Mesodermal cell (in vitro differentiated cells): Measurements from ENCODE around the gene ULBP2.
"Not testable (repeated sequence)": the region's sequence is repeated elsewhere in the genome, so short reads cannot be mapped to it uniquely, and the experiment has no call there.

Experiments used
- H3K27ac ChIP-seq: 2 replicates; pipeline ENCODE4 v1.7.0; 2013; ENCODE audit warnings: mild to moderate bottlenecking, low read depth, low read length, moderate library complexity; ENCODE audit not compliant: severe bottlenecking
- H3K36me3 ChIP-seq: 2 replicates; pipeline ENCODE4 v1.7.1; 2013; ENCODE audit warnings: mild to moderate bottlenecking, low read length, moderate library complexity; ENCODE audit not compliant: control insufficient read depth, insufficient read depth
- H3K4me1 ChIP-seq: one replicate; pipeline ENCODE4 v1.7.1; 2013; ENCODE audit warnings: mild to moderate bottlenecking, low read length; ENCODE audit not compliant: insufficient read depth, control insufficient read depth, poor library complexity, severe bottlenecking
- H3K4me3 ChIP-seq: 2 replicates; pipeline ENCODE4 v1.7.0; 2013; ENCODE audit warnings: low read length, control low read depth, mild to moderate bottlenecking; ENCODE audit not compliant: insufficient read depth, poor library complexity, severe bottlenecking; ENCODE audit errors: extremely low read depth
- H3K9me3 ChIP-seq: 2 replicates; pipeline ENCODE4 v1.7.1; 2013; ENCODE audit warnings: mild to moderate bottlenecking, low read length, moderate library complexity; ENCODE audit not compliant: control insufficient read depth
- WGBS, 2 experiments: methylation state at CpG; one replicate each; pipeline ENCODE4 v1.1.5; 2013; ENCODE audit warnings: missing lambda C conversion rate in 2 of 2; ENCODE audit not compliant: insufficient coverage in 2 of 2; 5-methylcytosine and 5-hydroxymethylcytosine counted together

ULBP2 gene

DNA sequence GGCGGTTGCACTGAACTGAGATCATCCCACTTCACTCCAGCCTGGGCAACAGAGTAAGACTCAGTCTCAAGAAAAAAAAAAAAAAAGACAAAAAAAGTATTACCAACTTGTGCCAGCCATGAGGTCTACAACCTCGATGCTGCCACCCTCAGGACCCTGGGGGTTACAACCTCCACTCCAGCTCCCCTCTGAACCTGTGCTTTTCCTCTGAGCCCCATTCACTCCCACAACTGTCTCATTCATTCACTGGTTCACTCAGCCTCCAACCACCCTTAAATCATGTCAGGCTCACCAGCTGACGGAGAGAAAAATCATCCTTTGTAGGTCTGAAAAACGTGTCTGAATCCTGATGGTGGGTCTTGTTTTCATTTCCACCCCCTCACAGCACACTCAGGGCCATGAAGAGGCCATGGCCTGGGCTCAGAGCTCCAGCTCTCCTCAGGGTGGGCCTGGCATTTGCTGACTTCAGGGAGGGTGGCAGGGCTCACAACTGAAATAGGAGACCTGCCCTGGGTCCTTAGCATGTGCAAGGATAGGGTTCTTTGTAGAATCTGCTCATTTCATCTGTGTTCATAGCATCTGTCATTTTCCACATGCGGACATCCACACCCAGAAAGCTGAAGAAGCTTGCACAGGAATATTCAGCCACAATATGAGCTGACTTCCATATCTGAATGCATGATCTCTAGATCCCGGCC lies 20.1 kb downstream of the ULBP2 start:
- no peaks in the 10 kb centered on the region for H3K36me3 ChIP-seq
- H3K4me1 ChIP-seq: peaks cover 8% of the 10 kb centered on the region
- H3K27ac ChIP-seq: no peak overlapping the region
- H3K4me3 ChIP-seq: no peak overlapping the region
- H3K9me3 ChIP-seq: no peaks in the 10 kb centered on the region
- WGBS, 2 experiments: 72% methylated on average over 3 to 4 of the region's 6 CpGs

DNA sequence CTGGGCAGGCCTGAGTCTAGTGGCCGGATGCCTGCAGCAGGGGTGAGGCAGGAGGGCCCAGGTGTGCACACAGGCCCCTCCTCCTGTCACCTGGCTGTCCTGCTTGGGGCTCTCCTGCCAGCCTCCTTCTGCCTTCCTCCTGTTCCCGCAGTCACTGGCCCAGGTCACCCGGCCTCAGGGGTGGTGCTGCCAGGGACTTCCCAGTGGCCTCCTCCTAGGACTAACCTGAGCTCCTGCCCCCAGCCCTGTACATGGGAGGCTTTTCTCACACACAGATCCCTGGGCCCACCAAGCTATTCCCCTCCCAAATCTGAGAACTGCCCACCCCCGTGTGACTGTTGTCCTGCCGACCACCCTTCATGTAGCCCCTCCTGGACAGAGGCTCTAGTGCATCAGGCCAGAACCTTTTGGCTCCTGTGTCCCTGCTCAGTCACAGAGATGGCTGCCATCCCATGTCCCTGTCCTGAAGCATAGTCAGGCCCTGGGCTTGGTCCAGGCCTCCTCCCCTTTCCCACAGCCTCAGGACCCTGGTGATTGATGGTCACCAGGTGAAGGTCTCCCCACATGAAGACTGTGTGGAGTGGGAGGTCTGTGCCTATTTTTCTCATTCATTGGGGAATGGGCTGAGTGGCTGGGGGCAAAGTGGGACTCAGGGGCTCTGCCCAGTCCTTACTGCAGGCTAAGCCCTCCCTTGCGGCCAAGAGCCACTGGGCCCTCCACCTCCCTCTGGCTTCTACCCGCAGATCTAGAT lies 20.8 kb downstream of the ULBP2 start:
- Histone ChIP-seq H3K4me3 (peak overlapping the region; percentile 42), H3K4me1 (peaks cover 8% of the 10 kb centered on the region), H3K36me3 (no peaks in the 10 kb centered on the region), H3K27ac (no peak overlapping the region), H3K9me3 (no peaks in the 10 kb centered on the region)
- WGBS, 2 experiments: 82 to 83% methylated on average over 3 to 7 of the region's 7 CpGs

DNA sequence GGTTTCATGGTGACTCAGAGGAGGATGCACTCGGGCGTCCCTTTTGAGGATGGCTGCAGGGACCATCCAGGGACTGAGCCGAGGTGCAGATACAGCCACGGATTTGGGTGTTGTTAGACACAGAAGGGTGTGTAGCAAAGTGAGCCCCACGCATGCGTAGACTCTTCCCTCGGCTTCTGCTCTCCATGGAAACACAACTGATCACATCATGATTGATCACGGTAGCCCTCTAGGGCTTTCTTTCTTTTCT lies 21.3 kb downstream of the ULBP2 start:
- Histone ChIP-seq H3K9me3 (no peaks in the 10 kb centered on the region), H3K36me3 (no peaks in the 10 kb centered on the region), H3K4me3 (peak overlapping the region; percentile 42), H3K27ac (peak overlapping the region; percentile 69), H3K4me1 (peaks cover 8% of the 10 kb centered on the region)
- WGBS, 2 experiments: 0 to 4% methylated on average over 5 to 7 of the region's 8 CpGs

DNA sequence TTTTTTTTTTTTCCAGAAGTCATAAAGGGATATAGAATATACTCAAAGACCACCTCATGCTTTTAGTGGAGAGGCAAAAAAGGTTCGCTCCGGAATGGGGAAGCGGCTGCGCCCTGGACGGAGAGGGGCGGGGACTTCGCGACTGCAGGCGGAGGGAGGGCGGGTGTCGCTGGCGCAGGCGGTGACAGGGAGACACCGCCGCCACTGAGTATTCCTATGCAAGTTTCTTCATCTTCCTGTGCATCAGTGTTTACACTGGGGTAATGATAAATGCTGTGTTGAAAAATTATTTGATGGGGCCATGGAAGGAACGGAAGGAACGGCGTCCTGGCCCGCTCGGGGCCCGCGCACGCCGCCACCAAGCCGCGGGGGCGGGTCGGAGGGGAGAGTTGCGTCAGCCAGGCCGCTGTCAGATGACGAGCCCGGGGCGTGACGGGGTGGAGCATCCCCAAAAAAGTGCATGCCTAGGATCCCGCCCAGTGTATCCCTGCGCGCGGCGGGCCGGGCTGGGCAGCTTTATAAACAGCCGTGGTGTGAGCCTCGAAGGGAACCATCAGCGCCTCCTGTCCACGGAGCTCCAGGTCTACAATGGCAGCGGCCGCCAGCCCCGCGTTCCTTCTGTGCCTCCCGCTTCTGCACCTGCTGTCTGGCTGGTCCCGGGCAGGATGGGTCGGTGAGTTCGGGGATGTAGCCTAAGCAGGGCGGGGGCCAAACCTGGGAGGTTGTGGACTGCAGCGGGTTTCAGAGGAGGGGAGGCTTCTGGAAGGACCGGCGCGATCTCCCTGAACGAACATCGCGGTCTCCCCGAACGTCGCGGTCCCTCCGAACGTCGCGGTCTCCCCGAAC lies 21.9 kb downstream of the ULBP2 start, which contains the start of gene ULBP1:
Gene ULBP1 (plus strand): TSS at position 482 of the 846 bp plus-strand sequence. CDS start 107 bp downstream, at position 589.
- 1% methylated on average over 63 to 64 of the region's 69 CpGs for WGBS, 2 experiments
- peak within 1 kb of the TSS; percentile 69 for H3K27ac ChIP-seq

DNA sequence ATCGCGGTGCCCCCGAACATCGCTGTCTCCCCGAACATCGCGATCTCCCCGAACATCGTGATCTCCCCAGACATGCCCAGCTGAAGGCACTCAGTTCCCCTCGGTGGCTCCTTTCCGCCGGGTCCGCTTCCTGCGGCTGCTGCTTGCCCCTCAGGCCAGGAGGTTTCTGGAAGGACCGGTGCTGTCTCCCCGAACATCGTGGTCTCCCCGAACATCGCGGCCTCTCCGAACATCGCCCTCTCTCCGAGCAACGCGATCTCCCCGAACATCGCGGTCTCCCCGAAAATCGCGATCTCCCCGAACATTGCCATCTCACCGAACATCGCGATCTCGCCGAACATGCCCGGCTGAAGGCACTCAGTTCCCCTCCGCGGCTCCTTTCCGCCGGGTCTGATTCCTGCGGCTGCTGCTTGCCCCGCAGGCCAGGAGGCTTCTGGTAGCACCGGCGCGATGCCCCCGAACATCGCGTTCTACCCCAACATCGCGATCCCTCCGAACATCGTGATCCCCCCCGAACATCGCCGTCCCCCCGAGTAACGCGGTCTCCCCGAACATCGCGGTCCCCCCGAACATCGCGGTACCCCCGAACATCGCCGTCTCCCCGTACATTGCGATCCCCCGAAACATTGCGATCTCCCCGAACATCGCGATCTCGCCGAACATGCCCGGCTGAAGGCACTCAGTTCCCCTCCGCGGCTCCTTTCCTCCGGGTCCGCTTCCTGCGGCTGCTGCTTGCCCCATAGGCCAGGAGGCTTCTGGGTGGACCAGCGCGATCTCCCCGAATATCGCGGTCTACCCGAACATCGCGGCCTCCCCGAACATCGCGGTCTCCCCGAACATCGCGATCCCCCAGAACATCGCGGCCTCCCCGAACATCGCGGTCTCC lies 22.7 kb downstream of the ULBP2 start:
- Histone ChIP-seq H3K27ac (no peak overlapping the region), H3K4me3 (peak overlapping the region; percentile 42), H3K4me1 (peaks cover 8% of the 10 kb centered on the region), H3K36me3 (no peaks in the 10 kb centered on the region), H3K9me3 (no peaks in the 10 kb centered on the region)
- 1% methylated on average over 85 to 90 of the region's 103 CpGs for WGBS, 2 experiments

More for the DNA sequence above, 21.9 kb downstream of the ULBP2 start, which contains the start of gene ULBP1:
- Histone ChIP-seq H3K4me3 (peak within 1 kb of the TSS; percentile 42), H3K4me1 (peaks cover 8% of the 10 kb centered on the region), H3K36me3 (no peaks in the 10 kb centered on the region), H3K9me3 (no peaks in the 10 kb centered on the region)

DNA sequence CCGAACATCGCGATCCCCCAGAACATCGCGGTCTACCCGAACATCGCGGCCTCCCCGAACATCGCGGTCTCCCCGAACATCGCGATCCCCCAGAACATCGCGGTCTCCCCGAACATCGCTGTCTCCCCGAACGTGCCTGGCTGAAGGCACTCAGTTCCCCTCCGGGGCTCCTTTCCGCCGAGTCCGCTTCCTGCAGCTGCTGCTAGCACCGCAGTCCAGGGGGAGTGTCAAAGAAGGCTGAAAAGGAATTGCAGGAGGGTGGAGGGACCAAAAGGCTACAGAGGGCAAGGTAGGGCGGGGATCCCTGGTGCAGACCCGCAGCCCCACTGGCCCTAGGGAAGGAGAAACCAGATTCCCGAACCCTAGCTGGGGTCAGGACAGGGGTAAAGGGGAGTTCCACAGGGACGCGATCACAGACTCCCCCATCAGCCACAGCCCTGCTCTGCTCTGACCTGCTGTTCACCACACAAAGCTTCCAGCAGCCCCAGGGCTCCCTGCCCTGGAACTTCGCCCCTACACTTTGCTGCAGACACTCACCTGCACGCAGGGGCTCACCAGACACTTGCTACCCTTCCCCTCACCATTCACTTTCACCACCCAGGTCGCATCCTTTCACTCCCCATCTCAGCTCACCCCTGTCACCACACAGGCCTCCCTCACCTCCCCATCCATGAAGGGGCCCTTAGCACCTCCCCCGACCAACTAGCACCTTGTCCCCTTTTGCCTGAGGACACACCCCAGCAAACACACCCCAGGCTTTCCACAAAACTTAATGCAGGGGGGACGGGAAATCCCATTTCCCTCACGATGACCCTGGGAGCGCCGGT lies 23.6 kb downstream of the ULBP2 start:
- WGBS, 2 experiments: 6 to 7% methylated on average over 28 to 31 of the region's 38 CpGs
- peak overlapping the region; percentile 42 for H3K4me3 ChIP-seq
- peaks cover 8% of the 10 kb centered on the region for H3K4me1 ChIP-seq

DNA sequence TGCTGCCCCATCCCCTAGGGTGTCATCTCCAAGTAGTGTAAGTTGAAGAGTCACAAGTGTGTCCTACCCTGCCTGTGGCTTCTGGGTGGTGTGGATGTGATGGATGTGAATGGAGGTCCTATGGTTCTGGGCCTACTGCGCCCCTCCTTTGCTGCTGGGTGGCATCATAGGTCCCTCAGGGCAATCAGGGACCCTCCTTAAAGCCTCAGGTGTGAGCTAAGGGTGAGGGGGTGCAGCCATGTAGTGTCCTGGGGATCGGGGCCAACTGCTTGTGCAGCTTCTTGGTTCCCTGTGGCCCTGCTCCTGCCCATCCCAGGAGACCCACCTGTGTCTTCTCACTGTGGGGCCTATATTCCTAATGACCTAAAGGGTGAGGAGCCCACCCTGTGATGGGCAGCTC lies 24.5 kb downstream of the ULBP2 start:
- WGBS, 2 experiments: 68 to 90% methylated on average over 2 of the region's 2 CpGs
- not testable (repeated sequence) for H3K9me3 ChIP-seq, H3K27ac ChIP-seq, H3K36me3 ChIP-seq, H3K4me3 ChIP-seq, H3K4me1 ChIP-seq

More for the DNA sequence above, 23.6 kb downstream of the ULBP2 start:
- no peaks in the 10 kb centered on the region for H3K9me3 ChIP-seq
- no peaks in the 10 kb centered on the region for H3K36me3 ChIP-seq
- H3K27ac ChIP-seq: no peak overlapping the region

DNA sequence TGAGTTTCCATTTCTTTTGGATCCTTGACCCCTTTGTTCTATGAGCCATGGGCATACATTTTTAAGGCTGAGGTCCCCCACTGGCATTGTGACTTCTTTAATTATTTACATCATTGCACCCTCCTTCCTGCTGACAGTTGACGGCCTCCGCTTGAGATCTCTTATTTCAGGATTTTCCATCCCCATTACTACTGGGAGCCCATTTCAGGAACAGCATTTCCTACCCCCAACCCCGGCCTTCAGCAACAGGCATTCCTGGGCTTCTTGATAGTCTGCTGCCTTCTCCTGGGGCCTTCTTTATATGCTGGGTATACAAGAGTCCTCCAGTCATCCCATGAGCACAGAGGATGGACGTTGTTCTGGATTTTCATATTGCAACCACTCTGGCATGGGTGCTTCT lies 25.8 kb downstream of the ULBP2 start:
- no peak overlapping the region for H3K27ac ChIP-seq
- H3K4me1 ChIP-seq: peaks cover 7% of the 10 kb centered on the region
- no peak overlapping the region for H3K4me3 ChIP-seq
- WGBS, 2 experiments: 73 to 86% methylated on average over 2 to 4 of the region's 4 CpGs
- no peaks in the 10 kb centered on the region for H3K36me3 ChIP-seq
- no peaks in the 10 kb centered on the region for H3K9me3 ChIP-seq

DNA sequence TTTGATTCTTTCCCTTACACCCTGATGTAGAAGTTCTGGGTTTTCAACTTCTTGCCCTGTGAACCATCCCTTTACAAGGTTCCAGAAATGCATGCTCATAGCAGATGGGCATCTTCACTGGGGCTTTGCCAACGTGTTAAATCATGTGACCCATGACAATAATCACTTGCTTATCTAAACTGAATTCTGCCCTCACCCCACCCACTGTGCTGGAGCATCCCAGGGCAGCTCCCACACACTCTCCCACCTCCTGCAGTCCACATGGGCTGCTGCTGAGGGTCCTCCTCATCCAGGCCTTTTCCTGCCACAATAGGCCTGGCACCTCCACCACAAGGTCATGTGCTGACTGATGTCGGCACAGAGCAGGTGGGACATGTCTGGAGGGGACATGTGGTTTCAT lies 26.2 kb downstream of the ULBP2 start:
- H3K27ac ChIP-seq, H3K36me3 ChIP-seq, H3K9me3 ChIP-seq, H3K4me1 ChIP-seq, H3K4me3 ChIP-seq: not testable (repeated sequence)
- WGBS, 2 experiments: 70 to 83% methylated on average over 2 of the region's 2 CpGs
